Thoracic aorta (tissue), 2 donors: ENCODE measurements around the gene CDH15. TPM values are rescaled to one million over a fixed set of nuclear protein-coding genes. Genes with fewer than 3 reads are reported as not detected.

Experiments used
- ATAC-seq: fragments of 150-250 bp; one replicate; pipeline ENCODE4 v1.8.0; 2017; ENCODE audit warnings: low read depth; ENCODE audit not compliant: insufficient number of reproducible peaks, low FRiP score
- DNase-seq: peaks from one replicate; pipeline ENCODE4 v3.0.0-alpha.2; 2020; ENCODE audit warnings: low spot score
- H3K27ac ChIP-seq, 2 donors: fragments of 200-600 bp; sonication (generic); 1 replicate in 1 of 2; 2 replicates in 1 of 2; pipeline ENCODE4 v1.5.1; 2016; ENCODE audit warnings: mild to moderate bottlenecking in 2 of 2, moderate library complexity in 2 of 2
- H3K27me3 ChIP-seq: fragments of 200-600 bp; sonication (generic); replicated peaks from 2 replicates; pipeline ENCODE4 v1.6.0; 2016; ENCODE audit warnings: mild to moderate bottlenecking; ENCODE audit not compliant: insufficient read depth
- H3K36me3 ChIP-seq: fragments of 200-600 bp; sonication (generic); one replicate; pipeline ENCODE4 v1.5.1; 2016
- H3K4me1 ChIP-seq, 2 donors: fragments of 200-600 bp; sonication (generic); 1 replicate in 1 of 2; 2 replicates in 1 of 2; pipeline versions ENCODE4 v1.5.1 to v1.6.0; 2016; ENCODE audit warnings: low read depth in 2 of 2, mild to moderate bottlenecking in 1 of 2; ENCODE audit not compliant: control insufficient read depth in 1 of 2
- H3K4me3 ChIP-seq: fragments of 200-600 bp; sonication (generic); 2 replicates; pipeline ENCODE4 v1.5.1; 2016; ENCODE audit warnings: mild to moderate bottlenecking
- H3K9me3 ChIP-seq: fragments of 200-600 bp; sonication (generic); 2 replicates; pipeline ENCODE4 v1.5.1; 2016
- total RNA-seq, 2 donors: library from RNA; depleted of rRNA; stranded (reverse); fragments of >200 nt; gene quantifications; one replicate each; pipeline versions ENCODE4 v1.1.0 to v1.2.3, GENCODE V29; 2016
- TF ChIP-seq, protein P1 (sequence below): fragments of 200-600 bp; sonication (generic); IDR thresholded peaks from one replicate; pipeline ENCODE4 v1.5.1; 2019; ENCODE audit warnings: antibody characterized with exemption

Gene CDH15
- total RNA-seq, 2 donors from 2014 or later = 1.4 TPM; not detected in 1

DNA sequence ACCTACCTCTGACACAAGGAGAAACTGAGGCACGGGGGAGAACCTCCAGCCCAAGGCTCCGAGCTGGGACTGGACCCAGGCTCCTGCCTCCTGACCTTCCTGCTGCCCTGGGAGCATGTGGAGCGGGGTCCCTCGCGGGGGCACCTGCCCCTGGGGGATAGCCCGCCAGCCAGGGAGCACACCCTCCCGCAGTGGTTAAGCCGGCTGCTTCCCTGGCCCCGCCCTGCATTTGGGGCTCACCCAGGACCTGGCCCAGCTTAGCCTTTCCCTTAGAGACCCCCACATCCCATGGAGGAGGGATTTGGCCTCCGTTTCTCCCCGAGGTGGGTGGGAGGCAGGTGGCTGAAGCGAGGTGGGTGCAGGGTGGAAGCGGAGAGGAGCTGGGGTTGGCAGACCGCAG is 1.8 kb upstream of the CDH15 start:
- peaks cover 7 to 14% of the 10 kb centered on the region in 2 donors for H3K4me1 ChIP-seq

DNA sequence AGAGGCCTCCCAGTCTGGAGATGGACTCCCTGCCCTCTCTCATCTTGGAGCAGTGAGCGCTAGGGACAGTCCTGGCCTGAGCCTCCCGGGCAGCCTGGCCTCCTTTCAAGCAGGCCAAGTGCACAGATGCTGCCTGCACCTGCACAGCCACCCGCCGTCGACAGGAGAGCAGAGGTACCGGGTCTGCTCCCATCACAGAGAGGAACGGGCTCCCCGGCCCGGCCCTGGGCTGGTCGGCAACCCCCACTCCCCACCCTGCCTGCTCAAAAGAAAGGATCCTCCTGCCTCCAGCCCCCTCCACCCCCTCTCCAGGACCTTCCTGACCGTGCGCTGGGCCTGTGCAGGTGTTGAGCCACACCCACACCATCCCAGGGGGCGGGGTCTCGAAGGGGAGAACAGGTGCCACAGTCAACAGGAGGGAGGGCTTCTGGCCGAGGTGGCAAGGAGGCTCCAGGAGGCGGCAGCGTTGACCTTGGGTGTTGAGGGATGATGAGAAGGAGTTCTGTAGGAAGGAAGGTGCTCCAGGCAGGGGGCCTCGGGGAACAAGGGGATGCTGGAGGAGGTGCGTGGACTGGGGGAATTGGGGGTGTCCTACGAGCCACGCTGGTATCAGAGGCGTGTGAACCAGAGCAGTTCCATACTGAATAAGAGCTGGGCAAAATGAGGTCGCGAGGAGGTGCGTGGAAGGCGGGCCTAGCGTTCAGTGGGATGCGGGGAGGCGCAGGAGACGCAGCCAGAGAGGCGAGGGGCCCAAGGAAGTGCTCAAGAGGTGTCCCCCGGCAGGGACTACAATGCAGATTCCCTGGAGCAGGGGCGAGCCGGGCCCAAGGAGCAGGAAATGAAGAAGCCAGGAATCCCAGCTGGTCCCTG is 967 bp upstream of the CDH15 start:
- Histone ChIP-seq H3K27me3 (peaks cover 8% of the 10 kb centered on the region), H3K9me3 (no peaks in the 10 kb centered on the region), H3K4me1 (peaks cover 7 to 14% of the 10 kb centered on the region in 2 donors), H3K4me3 (peak overlapping the region; percentile 53), H3K27ac (no peak overlapping the region), H3K36me3 (no peaks in the 10 kb centered on the region)
- TF ChIP-seq, protein P1, sequence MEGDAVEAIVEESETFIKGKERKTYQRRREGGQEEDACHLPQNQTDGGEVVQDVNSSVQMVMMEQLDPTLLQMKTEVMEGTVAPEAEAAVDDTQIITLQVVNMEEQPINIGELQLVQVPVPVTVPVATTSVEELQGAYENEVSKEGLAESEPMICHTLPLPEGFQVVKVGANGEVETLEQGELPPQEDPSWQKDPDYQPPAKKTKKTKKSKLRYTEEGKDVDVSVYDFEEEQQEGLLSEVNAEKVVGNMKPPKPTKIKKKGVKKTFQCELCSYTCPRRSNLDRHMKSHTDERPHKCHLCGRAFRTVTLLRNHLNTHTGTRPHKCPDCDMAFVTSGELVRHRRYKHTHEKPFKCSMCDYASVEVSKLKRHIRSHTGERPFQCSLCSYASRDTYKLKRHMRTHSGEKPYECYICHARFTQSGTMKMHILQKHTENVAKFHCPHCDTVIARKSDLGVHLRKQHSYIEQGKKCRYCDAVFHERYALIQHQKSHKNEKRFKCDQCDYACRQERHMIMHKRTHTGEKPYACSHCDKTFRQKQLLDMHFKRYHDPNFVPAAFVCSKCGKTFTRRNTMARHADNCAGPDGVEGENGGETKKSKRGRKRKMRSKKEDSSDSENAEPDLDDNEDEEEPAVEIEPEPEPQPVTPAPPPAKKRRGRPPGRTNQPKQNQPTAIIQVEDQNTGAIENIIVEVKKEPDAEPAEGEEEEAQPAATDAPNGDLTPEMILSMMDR = no peak
- DNase-seq (no peak), ATAC-seq (no peak)

More for the DNA sequence above, 1.8 kb upstream of the CDH15 start:
- TF ChIP-seq, protein P1 = no peak
- H3K27ac ChIP-seq = no peak overlapping the region
- DNase-seq (no peak), ATAC-seq (no peak)
- H3K36me3 ChIP-seq = no peaks in the 10 kb centered on the region
- no peaks in the 10 kb centered on the region for H3K9me3 ChIP-seq
- peaks cover 8% of the 10 kb centered on the region for H3K27me3 ChIP-seq
- no peak overlapping the region for H3K4me3 ChIP-seq

DNA sequence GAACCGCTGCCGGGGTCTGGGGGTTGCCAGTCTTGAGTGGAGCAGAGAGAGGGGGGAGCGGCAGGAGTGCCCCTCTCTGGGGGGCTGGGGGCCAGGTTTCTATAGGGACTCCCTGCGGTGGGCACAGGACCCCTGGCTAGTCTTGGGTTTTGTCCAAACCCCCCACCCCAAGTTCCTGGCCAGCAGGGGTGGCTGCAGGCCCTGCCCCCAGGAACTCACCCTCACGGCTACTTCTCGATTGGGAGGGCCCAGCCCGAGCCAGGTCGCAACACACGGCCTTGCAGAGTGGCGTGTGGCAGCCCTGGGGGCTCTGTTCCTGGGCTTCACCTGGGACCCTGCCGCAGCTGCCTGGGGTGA is 601 bp downstream of the CDH15 start:
- Histone ChIP-seq H3K27ac (no peak overlapping the region), H3K27me3 (peaks cover 8% of the 10 kb centered on the region), H3K4me3 (no peak overlapping the region), H3K4me1 (peaks cover 7 to 14% of the 10 kb centered on the region in 2 donors), H3K9me3 (no peaks in the 10 kb centered on the region), H3K36me3 (no peaks in the 10 kb centered on the region)
- DNase-seq (no peak), ATAC-seq (no peak)
- TF ChIP-seq, protein P1 = no peak

DNA sequence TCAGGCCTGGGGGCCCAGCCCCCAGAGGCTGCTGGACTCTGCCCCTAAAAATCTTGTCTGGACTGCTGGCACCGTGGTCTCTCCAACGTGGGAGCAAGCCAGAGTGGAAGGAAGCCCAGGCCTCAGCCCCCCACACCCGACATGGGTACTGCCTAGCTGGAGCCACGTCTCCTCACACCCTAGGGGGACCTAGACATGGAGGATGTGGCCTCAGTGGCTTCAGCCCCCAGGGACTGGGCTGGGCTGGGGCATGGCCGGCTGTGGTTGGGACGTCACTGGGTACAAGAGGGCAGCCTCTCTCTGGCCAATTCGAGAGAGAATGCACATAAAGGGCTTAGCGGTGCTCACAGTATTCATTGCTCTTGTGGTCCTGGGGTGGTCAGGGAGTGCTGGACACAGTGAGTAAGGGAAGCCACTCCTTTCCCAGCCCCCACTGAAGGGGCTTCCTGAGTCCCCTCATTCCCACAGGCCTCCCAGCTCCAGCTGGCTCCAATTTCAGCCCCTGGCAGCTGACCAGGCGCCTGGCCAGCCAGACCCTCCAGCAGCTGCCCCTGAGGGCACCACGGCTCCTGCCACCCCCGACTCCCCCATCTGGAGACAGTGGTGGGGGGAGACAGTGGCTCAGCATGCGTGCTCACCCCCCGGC is 1.1 kb downstream of the CDH15 start:
- peaks cover 8% of the 10 kb centered on the region for H3K27me3 ChIP-seq
- no peak overlapping the region for H3K4me3 ChIP-seq
- TF ChIP-seq, protein P1 = no peak
- no peak overlapping the region for H3K27ac ChIP-seq
- no peaks in the 10 kb centered on the region for H3K9me3 ChIP-seq
- ATAC-seq (no peak), DNase-seq (no peak)
- no peaks in the 10 kb centered on the region for H3K36me3 ChIP-seq
- peaks cover 7 to 14% of the 10 kb centered on the region in 2 donors for H3K4me1 ChIP-seq

DNA sequence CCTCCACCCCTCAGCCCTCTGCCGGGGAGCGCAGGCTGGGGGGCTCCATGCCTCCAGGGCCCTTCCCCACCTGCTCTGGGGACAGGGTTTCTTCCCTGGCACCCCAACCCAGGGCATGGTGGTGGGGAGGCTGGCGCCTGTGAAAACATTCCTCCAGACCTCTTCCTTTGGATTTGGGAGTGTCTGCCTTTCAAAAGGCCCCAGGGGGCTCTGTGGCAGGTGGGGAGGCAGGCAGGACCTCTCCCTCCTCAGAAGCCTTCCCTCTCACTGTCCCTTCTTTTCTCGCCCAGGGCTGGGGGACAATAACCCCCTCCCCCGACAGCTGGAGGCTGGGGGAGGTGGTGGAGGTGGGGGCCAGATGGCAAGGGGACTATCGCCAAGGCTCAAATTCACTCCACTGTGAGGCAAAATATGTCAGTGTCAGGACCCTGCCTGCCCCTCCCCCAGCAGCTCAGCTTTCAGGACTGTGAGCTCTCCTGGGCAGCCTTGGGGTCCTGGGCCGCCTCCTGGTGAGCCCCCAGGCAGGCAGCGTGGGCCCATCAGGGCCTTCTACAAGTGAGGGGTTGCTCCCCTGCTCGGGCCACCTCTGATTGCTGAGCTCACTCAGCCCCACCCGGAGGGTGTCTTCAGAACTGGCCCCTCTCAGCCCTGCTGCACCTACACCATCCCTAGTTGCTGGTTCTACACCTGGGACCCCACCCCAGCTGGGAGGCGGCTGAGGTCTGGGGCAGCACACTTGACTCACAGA is 1.8 kb downstream of the CDH15 start:
- DNase-seq = no peak
- TF ChIP-seq, protein P1 = no peak

More for the DNA sequence above, 1.8 kb downstream of the CDH15 start:
- H3K4me1 ChIP-seq = peaks cover 7 to 14% of the 10 kb centered on the region in 2 donors
- H3K4me3 ChIP-seq = no peak overlapping the region
- H3K9me3 ChIP-seq = no peaks in the 10 kb centered on the region
- ATAC-seq = no peak
- no peaks in the 10 kb centered on the region for H3K36me3 ChIP-seq
- H3K27me3 ChIP-seq = peaks cover 8% of the 10 kb centered on the region
- H3K27ac ChIP-seq = no peak overlapping the region
